Left cardiac atrium (tissue), 4 donors: Measurements from ENCODE around the gene CPZ. TPM values are rescaled to one million over a fixed set of nuclear protein-coding genes. Genes with fewer than 3 reads are reported as not detected.

ENCODE experiments used
- ATAC-seq, 2 donors: fragments of 200-7000 bp; cut with Tn5 transposase; one replicate each; pipeline ENCODE4 v1.9.1; 2020; ENCODE audit warnings: mild to moderate bottlenecking in 2 of 2, moderate library complexity in 2 of 2
- DNase-seq: peaks from one replicate; pipeline ENCODE4 v3.0.0-alpha.2; 2020
- intact Hi-C, 2 donors: fragments of 100-400 bp; cut with DNase I; formaldehyde crosslinking; loops; one replicate each; pipeline versions ENCODE4 v1.14.1 to v1.15.1; 2022 to 2023
- long read RNA-seq: library from polyadenylated mRNA; unstranded; transcript quantifications from one replicate; pipeline ENCODE4 v2.0.0, GENCODE V29; 2021
- total RNA-seq, 2 donors: library from RNA; stranded (reverse); fragmentation: NEBNext Ultra II Directional; extraction: Animal tissue kit (Norgen Biotek cat#: 25700); gene quantifications; one replicate each; pipeline ENCODE4 v1.2.1, GENCODE V29; 2021
- donor health status: DM: no; HTN: yes; CAD: no.
- donor health status: DM: no; HTN: yes; CAD: no; lungs with severe emphysema.
- donor health status: DM: yes; HTN: yes; CAD: no.
- donor health status: Dilated cardiomyopathy.

Gene CPZ
- total RNA-seq = 1 to 10 TPM; 1.8 to 2.2 TPM
- long read RNA-seq, partial matches to known transcripts = 0 of 1 reads
- long read RNA-seq, other reads (novel, unspliced or antisense) = 0 of 1 reads

GRCh38 chr4:8592366-8593263, at the start of gene CPZ:
TSS of gene CPZ (plus strand) at chr4:8592765. CDS start at chr4:8592834, 69 bp downstream.
- intact Hi-C loops = loop anchor here (2.0 to 10.0 kb wide), 3 partner anchors 124 to 348 kb away; no protein-coding TSS in a partner anchor
- DNase-seq = peak; percentile 36
- ATAC-seq = peak; percentile 17 to 75

GRCh38 chr4:8542776-8543525, 49.6 kb upstream of the CPZ start:
- ATAC-seq (no peak), DNase-seq (no peak)
- intact Hi-C loops = no loop called here

- intact Hi-C loops = no loop called here
- ATAC-seq = no peak
- DNase-seq = no peak
Observed at GRCh38 chr4:8543623-8544022, 48.9 kb upstream of the CPZ start.

GRCh38 chr4:8544282-8544681, 48.3 kb upstream of the CPZ start:
- intact Hi-C loops = no loop called here
- DNase-seq (no peak), ATAC-seq (no peak)

- ATAC-seq (no peak), DNase-seq (no peak)
- intact Hi-C loops = no loop called here
Observed at GRCh38 chr4:8544741-8545438, 47.7 kb upstream of the CPZ start.

- ATAC-seq (no peak), DNase-seq (no peak)
- intact Hi-C loops = no loop called here
Observed at GRCh38 chr4:8545439-8545765, 47.2 kb upstream of the CPZ start.

- no peak for DNase-seq
- intact Hi-C loops = no loop called here
Observed at GRCh38 chr4:8546766-8547107, 45.8 kb upstream of the CPZ start.

GRCh38 chr4:8547108-8547911, 45.3 kb upstream of the CPZ start:
- no peak for DNase-seq
- intact Hi-C loops = no loop called here
- ATAC-seq = peak; percentile 16 to 44

More at GRCh38 chr4:8546766-8547107, 45.8 kb upstream of the CPZ start:
- ATAC-seq = no peak

- DNase-seq = no peak
- ATAC-seq = no peak
- intact Hi-C loops = no loop called here
Observed at GRCh38 chr4:8547912-8548730, 44.4 kb upstream of the CPZ start.

- no peak for ATAC-seq
- no peak for DNase-seq
- intact Hi-C loops = no loop called here
Observed at GRCh38 chr4:8548731-8549351, 43.7 kb upstream of the CPZ start.

GRCh38 chr4:8549352-8549931, 43.1 kb upstream of the CPZ start:
- DNase-seq (no peak), ATAC-seq (no peak)
- intact Hi-C loops = no loop called here

- ATAC-seq (no peak), DNase-seq (no peak)
- intact Hi-C loops = no loop called here
Observed at GRCh38 chr4:8550691-8551090, 41.9 kb upstream of the CPZ start.

- DNase-seq (no peak), ATAC-seq (no peak)
- intact Hi-C loops = no loop called here
Observed at GRCh38 chr4:8552024-8552423, 40.5 kb upstream of the CPZ start.

- DNase-seq (no peak), ATAC-seq (no peak)
- intact Hi-C loops = no loop called here
Observed at GRCh38 chr4:8552581-8553205, 39.9 kb upstream of the CPZ start.

GRCh38 chr4:8553216-8553615, 39.3 kb upstream of the CPZ start:
- intact Hi-C loops = no loop called here
- DNase-seq (no peak), ATAC-seq (no peak)

GRCh38 chr4:8553991-8554405, 38.6 kb upstream of the CPZ start:
- no peak for ATAC-seq
- intact Hi-C loops = no loop called here
- no peak for DNase-seq

GRCh38 chr4:8554555-8555100, 37.9 kb upstream of the CPZ start:
- intact Hi-C loops = no loop called here
- ATAC-seq (no peak), DNase-seq (no peak)
